ENCODE data around the gene RAP1GAP. TPM values are rescaled to one million over a fixed set of nuclear protein-coding genes. Genes with fewer than 3 reads are reported as not detected.
A peak's percentile ranks its signal among the peaks of the same experiment; 100 is the strongest.

RAP1GAP gene
- total and polyA plus RNA-seq, 2 of the 13 experiments (the other 11 are each of a cell fraction or from before 2014, with no cell fraction given) = 11.9 to 37.5 TPM

GRCh38 chr1:21705303-21705980 is 36.3 kb upstream of the RAP1GAP start (continued):
- TF ChIP-seq ZNF720 (CRISPR knock-in tag; IDR thresholded peaks at IDR 0.05) (no peak), ZNF574 (CRISPR knock-in tag; IDR thresholded peaks at IDR 0.05) (no peak), RBFOX2 (IDR thresholded peaks at IDR 0.05; ENCODE audit: low read depth, low read length) (no peak), NCOA5 (CRISPR knock-in tag; IDR thresholded peaks at IDR 0.05) (no peak), E2F2 (CRISPR knock-in tag; IDR thresholded peaks at IDR 0.05; ENCODE audit: borderline replicate concordance) (no peak), RERE (CRISPR knock-in tag; IDR thresholded peaks at IDR 0.05; ENCODE audit: low read depth) (no peak), CENPX (CRISPR knock-in tag; IDR thresholded peaks at IDR 0.05) (no peak), HNF1B (CRISPR knock-in tag; IDR thresholded peaks at IDR 0.05) (no peak), USF2 (IDR thresholded peaks at IDR 0.05; ENCODE audit: low read depth, low read length) (no peak), USF2 (CRISPR knock-in tag; IDR thresholded peaks at IDR 0.05; ENCODE audit: borderline replicate concordance) (no peak), PHF8 (CRISPR knock-in tag; IDR thresholded peaks at IDR 0.05) (no peak), FOSL1 (CRISPR knock-in tag; IDR thresholded peaks at IDR 0.05; ENCODE audit: borderline replicate concordance) (no peak), FOXA1 (IDR thresholded peaks at IDR 0.05) (no peak), FOXA1 (CRISPR knock-in tag; IDR thresholded peaks at IDR 0.05) (peak; percentile 68), TBX2 (CRISPR knock-in tag; IDR thresholded peaks at IDR 0.05; ENCODE audit: borderline replicate concordance) (no peak), NR0B2 (CRISPR knock-in tag; IDR thresholded peaks at IDR 0.05) (no peak)

All from HepG2 (cell line).